Measurements from ENCODE around the gene LTBR. TPM values are rescaled to one million over a fixed set of nuclear protein-coding genes. Genes with fewer than 3 reads are reported as not detected.

The LTBR gene
- polyA plus RNA-seq, 3 donors, result 56.4 to 108 (median 60.6) TPM

- H3K27me3 Mint-ChIP-seq (ENCODE audit: low read depth in 3 of 3), result peaks cover 2 to 5% (median 2%) of the 10 kb centered on the region in 3 donors
- Histone ChIP-seq H4K20me1 (ENCODE audit: insufficient read depth, low read length) (no peaks in the 10 kb centered on the region), H3K9me3 (replicated peaks in 1 of 2; ENCODE audit: control insufficient read depth in 1 of 2, insufficient read depth in 1 of 2, low read length in 2 of 2) (no peaks in the 10 kb centered on the region), H3K9ac (ENCODE audit: insufficient read depth, low read length, poor library complexity, severe bottlenecking) (no peak overlapping the region), H3K36me3 (replicated peaks in 1 of 2; ENCODE audit: control insufficient read depth in 1 of 2, insufficient read depth in 2 of 2, low read length in 2 of 2) (no peaks in the 10 kb centered on the region), H2AFZ (ENCODE audit: insufficient read depth, low read depth, low read length, poor library complexity, severe bottlenecking) (peak overlapping the region; percentile 64), H3K79me2 (ENCODE audit: insufficient read depth, low read length) (no peaks in the 10 kb centered on the region), H3K27me3 (ENCODE audit: control insufficient read depth in 2 of 2, insufficient read depth in 2 of 2, low read length in 2 of 2) (no peaks in the 10 kb centered on the region), H3K4me2 (replicated peaks; ENCODE audit: extremely low read depth, low read length, poor library complexity, severe bottlenecking) (peak overlapping the region; percentile 53), H3K27ac (ENCODE audit: low read depth in 1 of 2, low read length in 2 of 2) (peak overlapping the region in 1 of 2 donors; percentile 3), H3K4me3 (replicated peaks in 1 of 3; ENCODE audit: low read depth in 2 of 3, low read length in 3 of 3) (peak overlapping the region in 1 of 3 experiments; percentile 34), H3K4me1 (ENCODE audit: control insufficient read depth in 1 of 2, insufficient read depth in 2 of 2, low read length in 2 of 2) (peaks cover 70 to 74% of the 10 kb centered on the region in 2 donors)
- peak; percentile 44 for TF ChIP-seq CTCF (IDR thresholded peaks at IDR 0.05)
- intact Hi-C loops (cut with micrococcal nuclease), result loop anchor here (5.0 kb wide), 1 partner anchor 39 kb away; no protein-coding TSS in a partner anchor
- H3K4me3 Mint-ChIP-seq, result peak overlapping the region; percentile 49 to 81
- WGBS (ENCODE audit: insufficient coverage), result 19% methylated on average over 14 of the region's 19 CpGs
- H3K4me1 Mint-ChIP-seq, result peaks cover 73% of the 10 kb centered on the region
- peak in 2 of 3 donors; percentile 33 to 40 for DNase-seq
- H3K36me3 Mint-ChIP-seq, result peaks cover 0 to 2% of the 10 kb centered on the region in 2 donors
- H3K9me3 Mint-ChIP-seq, result no peaks in the 10 kb centered on the region
- H3K27ac Mint-ChIP-seq, result peak overlapping the region in 4 of 7 donors; percentile 50 to 64 (median 56)
Measured at GRCh38 chr12:6376079-6376869, 7.7 kb upstream of the LTBR start.

GRCh38 chr12:6376870-6377666 is 6.9 kb upstream of the LTBR start:
- DNase-seq, result peak in 2 of 3 donors; percentile 14 to 28
- H3K27me3 Mint-ChIP-seq (ENCODE audit: low read depth in 3 of 3), result peaks cover 2 to 5% (median 2%) of the 10 kb centered on the region in 3 donors
- Histone ChIP-seq H3K9ac (ENCODE audit: insufficient read depth, low read length, poor library complexity, severe bottlenecking) (no peak overlapping the region), H3K9me3 (replicated peaks in 1 of 2; ENCODE audit: control insufficient read depth in 1 of 2, insufficient read depth in 1 of 2, low read length in 2 of 2) (no peaks in the 10 kb centered on the region), H2AFZ (ENCODE audit: insufficient read depth, low read depth, low read length, poor library complexity, severe bottlenecking) (peak overlapping the region; percentile 64), H3K4me3 (replicated peaks in 1 of 3; ENCODE audit: low read depth in 2 of 3, low read length in 3 of 3) (peak overlapping the region in 1 of 3 experiments; percentile 34), H3K4me2 (replicated peaks; ENCODE audit: extremely low read depth, low read length, poor library complexity, severe bottlenecking) (peak overlapping the region; percentile 53), H3K79me2 (ENCODE audit: insufficient read depth, low read length) (no peaks in the 10 kb centered on the region), H3K27ac (ENCODE audit: low read depth in 1 of 2, low read length in 2 of 2) (peak overlapping the region in 1 of 2 donors; percentile 3), H4K20me1 (ENCODE audit: insufficient read depth, low read length) (no peaks in the 10 kb centered on the region), H3K4me1 (ENCODE audit: control insufficient read depth in 1 of 2, insufficient read depth in 2 of 2, low read length in 2 of 2) (peaks cover 68 to 73% of the 10 kb centered on the region in 2 donors), H3K27me3 (ENCODE audit: control insufficient read depth in 2 of 2, insufficient read depth in 2 of 2, low read length in 2 of 2) (no peaks in the 10 kb centered on the region), H3K36me3 (replicated peaks in 1 of 2; ENCODE audit: control insufficient read depth in 1 of 2, insufficient read depth in 2 of 2, low read length in 2 of 2) (no peaks in the 10 kb centered on the region)
- peak overlapping the region in 4 of 7 donors; percentile 14 to 61 (median 50) for H3K27ac Mint-ChIP-seq
- peak overlapping the region; percentile 51 to 81 for H3K4me3 Mint-ChIP-seq
- peak; percentile 24 for TF ChIP-seq CTCF (IDR thresholded peaks at IDR 0.05)
- H3K4me1 Mint-ChIP-seq, result peaks cover 77% of the 10 kb centered on the region
- no peaks in the 10 kb centered on the region for H3K9me3 Mint-ChIP-seq
- WGBS (ENCODE audit: insufficient coverage), result 39% methylated on average over 5 of the region's 10 CpGs
- intact Hi-C loops (cut with micrococcal nuclease), result loop anchor here (5.0 kb wide), 1 partner anchor 40 kb away; no protein-coding TSS in a partner anchor
- H3K36me3 Mint-ChIP-seq, result peaks cover 0 to 2% of the 10 kb centered on the region in 2 donors

Data from CD14-positive monocyte (primary cell).